Brain microvascular endothelial cell (primary cell): ENCODE data around the gene SYCP2.

Experiments used
- DNase-seq: peaks from one replicate; pipeline ENCODE4 v3.0.0-alpha.2; 2020
- H3K27ac ChIP-seq: fragments of 250-450 bp; sonication (Bioruptor Pico); 2 replicates; pipeline ENCODE4 v1.5.1; 2020; ENCODE audit warnings: mild to moderate bottlenecking, moderate library complexity
- H3K27me3 ChIP-seq: fragments of 250-450 bp; sonication (Bioruptor Pico); replicated peaks from 2 replicates; pipeline ENCODE4 v1.5.1; 2020; ENCODE audit warnings: mild to moderate bottlenecking
- H3K36me3 ChIP-seq: fragments of 250-450 bp; sonication (Bioruptor Pico); replicated peaks from 2 replicates; pipeline ENCODE4 v1.5.1; 2020; ENCODE audit warnings: mild to moderate bottlenecking
- H3K4me3 ChIP-seq: 2 replicates; pipeline ENCODE4 v1.5.1; 2011; ENCODE audit warnings: low read depth, mild to moderate bottlenecking, control low read depth, low read length, moderate library complexity
- CTCF ChIP-seq: IDR thresholded peaks from 2 replicates; pipeline ENCODE4 v1.5.1; 2011; ENCODE audit warnings: low read depth, mild to moderate bottlenecking, moderate library complexity, low read length, control low read depth, inconsistent platforms; ENCODE audit errors: missing control alignments
- in situ Hi-C: cut with HindIII; loops from 2 replicates; pipeline ENCODE4 v1.10.0; 2017; ENCODE audit warnings: low sequenced_read_pairs, low pct_ligation_motif_present

SYCP2 gene

GRCh38 chr20:59816146-59816738 is 117.2 kb downstream of the SYCP2 start:
- Histone ChIP-seq H3K27ac (no peak overlapping the region), H3K4me3 (no peak overlapping the region), H3K36me3 (no peaks in the 10 kb centered on the region), H3K27me3 (no peaks in the 10 kb centered on the region)
- TF ChIP-seq CTCF, result no peak
- DNase-seq, result no peak
- in situ Hi-C loops, result no loop called here

GRCh38 chr20:59814840-59815340 is 118.5 kb downstream of the SYCP2 start:
- TF ChIP-seq CTCF, result no peak
- H3K4me3 ChIP-seq, result no peak overlapping the region
- H3K36me3 ChIP-seq, result no peaks in the 10 kb centered on the region
- H3K27me3 ChIP-seq, result no peaks in the 10 kb centered on the region
- no peak for DNase-seq
- in situ Hi-C loops, result no loop called here
- no peak overlapping the region for H3K27ac ChIP-seq

GRCh38 chr20:59813948-59814839 is 119.2 kb downstream of the SYCP2 start:
- DNase-seq, result no peak
- TF ChIP-seq CTCF, result no peak
- Histone ChIP-seq H3K27ac (no peak overlapping the region), H3K27me3 (no peaks in the 10 kb centered on the region), H3K36me3 (no peaks in the 10 kb centered on the region), H3K4me3 (no peak overlapping the region)
- in situ Hi-C loops, result no loop called here
